Astrocyte (in vitro differentiated cells and primary cell): ENCODE measurements around the gene GRB10. TPM values are rescaled to one million over a fixed set of nuclear protein-coding genes. Genes with fewer than 3 reads are reported as not detected.

Source experiments
- DNase-seq: peaks from one replicate; pipeline ENCODE4 v3.0.0-alpha.2; 2010; ENCODE audit warnings: low read depth
- FAIRE-seq: peaks from 2 replicates; lab custom pipeline; 2011; peaks lifted over from hg19 to GRCh38; lab: Jason Lieb, UNC
- H2AFZ ChIP-seq: 2 replicates; pipeline ENCODE4 v1.6.0; 2012; ENCODE audit warnings: low read depth, low read length, inconsistent platforms
- H3K27ac ChIP-seq: 2 replicates; pipeline ENCODE4 v1.5.1; 2011; ENCODE audit warnings: low read depth, low read length, inconsistent platforms
- H3K27me3 ChIP-seq: 2 replicates; pipeline ENCODE4 v1.6.0; 2011; ENCODE audit warnings: low read length, inconsistent platforms; ENCODE audit not compliant: insufficient read depth
- H3K36me3 ChIP-seq: 2 replicates; pipeline ENCODE4 v1.5.1; 2011; ENCODE audit warnings: low read length, inconsistent platforms; ENCODE audit not compliant: insufficient read depth
- H3K4me1 ChIP-seq: 2 replicates; pipeline ENCODE4 v1.5.1; 2011; ENCODE audit warnings: low read length, inconsistent platforms; ENCODE audit not compliant: insufficient read depth
- H3K4me2 ChIP-seq: 2 replicates; pipeline ENCODE4 v1.6.0; 2012; ENCODE audit warnings: low read length, inconsistent platforms
- H3K4me3 ChIP-seq: 2 replicates; pipeline ENCODE4 v1.5.1; 2011; ENCODE audit warnings: low read depth, mild to moderate bottlenecking, low read length, inconsistent platforms; ENCODE audit not compliant: insufficient read depth
- H3K79me2 ChIP-seq: 2 replicates; pipeline ENCODE4 v1.6.0; 2012; ENCODE audit warnings: mild to moderate bottlenecking, low read length, inconsistent platforms; ENCODE audit not compliant: insufficient read depth
- H3K9ac ChIP-seq: 2 replicates; pipeline ENCODE4 v1.6.0; 2012; ENCODE audit warnings: mild to moderate bottlenecking, low read length, inconsistent platforms
- H3K9me3 ChIP-seq: 2 replicates; pipeline ENCODE4 v1.5.1; 2012; ENCODE audit warnings: low read depth, mild to moderate bottlenecking, low read length, inconsistent platforms; ENCODE audit not compliant: insufficient read depth
- H4K20me1 ChIP-seq: 2 replicates; pipeline ENCODE4 v1.6.0; 2012; ENCODE audit warnings: low read length, inconsistent platforms; ENCODE audit not compliant: insufficient read depth
- H3K27ac Mint-ChIP-seq: one replicate; pipeline ENCODE4 v1.8.0; 2021; ENCODE audit warnings: mild to moderate bottlenecking, mixed read lengths; ENCODE audit not compliant: unreplicated experiment
- H3K27me3 Mint-ChIP-seq: one replicate; pipeline ENCODE4 v1.8.0; 2021; ENCODE audit warnings: low read depth, mixed read lengths; ENCODE audit not compliant: unreplicated experiment
- H3K36me3 Mint-ChIP-seq: one replicate; pipeline ENCODE4 v1.8.0; 2021; ENCODE audit warnings: low read depth, mixed read lengths; ENCODE audit not compliant: unreplicated experiment
- H3K4me1 Mint-ChIP-seq: one replicate; pipeline ENCODE4 v1.8.0; 2021; ENCODE audit warnings: low read depth, mixed read lengths; ENCODE audit not compliant: unreplicated experiment
- H3K4me3 Mint-ChIP-seq: one replicate; pipeline ENCODE4 v1.8.0; 2021; ENCODE audit warnings: mild to moderate bottlenecking, moderate library complexity, mixed read lengths; ENCODE audit not compliant: unreplicated experiment
- H3K9me3 Mint-ChIP-seq: one replicate; pipeline ENCODE4 v1.8.0; 2021; ENCODE audit warnings: mild to moderate bottlenecking, mixed read lengths; ENCODE audit not compliant: unreplicated experiment
- CTCF ChIP-seq: IDR thresholded peaks from 2 replicates; pipeline ENCODE4 v1.5.1; 2011; ENCODE audit warnings: low read depth, mild to moderate bottlenecking, inconsistent platforms, low read length, moderate library complexity; ENCODE audit not compliant: insufficient read depth
- EZH2 ChIP-seq: IDR thresholded peaks from 2 replicates; pipeline ENCODE4 v1.6.1; 2012; ENCODE audit warnings: mild to moderate bottlenecking, low read length, inconsistent platforms; ENCODE audit not compliant: insufficient read depth
- total RNA-seq: library from RNA; stranded (reverse); gene quantifications from 2 replicates; pipeline ENCODE4 v1.2.1, GENCODE V29; 2021

GRB10 gene
- total RNA-seq, 1 donor from 2014 or later = 81.9 TPM

DNA sequence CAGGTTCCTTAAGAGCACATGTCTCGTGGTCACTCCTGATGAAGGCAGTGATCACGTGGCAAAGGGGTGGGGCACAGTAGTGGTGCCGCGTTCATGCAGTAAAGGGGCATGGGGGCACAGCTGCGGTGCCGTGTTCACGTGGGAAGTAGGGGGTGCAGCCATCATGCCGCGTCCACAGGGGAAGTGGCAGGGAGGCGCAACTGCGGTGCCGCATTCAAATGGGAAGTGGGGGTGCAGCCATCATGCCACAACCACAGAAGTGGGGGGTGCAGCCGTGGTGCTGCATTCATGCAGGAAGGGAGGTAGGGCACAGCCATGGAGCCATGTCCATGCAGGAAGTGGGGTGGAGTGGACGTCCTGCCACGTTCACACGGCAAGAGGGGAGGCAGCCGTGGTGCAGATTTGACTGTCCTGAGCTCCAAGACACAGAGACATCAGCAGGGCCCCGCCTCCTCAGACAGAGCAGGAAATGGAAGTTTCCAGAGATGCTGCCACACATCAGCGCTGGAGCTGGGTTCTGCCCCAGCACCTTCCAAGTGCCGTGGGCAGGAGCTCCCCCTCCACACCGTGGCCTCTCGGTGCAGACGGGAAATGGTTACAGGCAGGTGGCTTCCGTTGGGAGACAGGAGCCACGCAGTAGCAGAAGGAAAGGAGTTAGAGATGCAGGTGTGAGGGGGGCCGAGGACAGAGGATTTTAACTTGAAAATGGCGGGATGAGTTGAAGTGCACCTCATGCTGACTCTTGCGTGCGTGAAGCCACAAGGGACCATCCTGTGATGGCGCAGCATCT lies 122.5 kb downstream of the GRB10 start:
- Histone ChIP-seq H2AFZ (no peak overlapping the region), H3K79me2 (peaks cover 75% of the 10 kb centered on the region), H3K36me3 (peaks cover 33% of the 10 kb centered on the region), H3K4me1 (peaks cover 13% of the 10 kb centered on the region), H3K27ac (no peak overlapping the region), H3K9ac (no peak overlapping the region), H3K27me3 (no peaks in the 10 kb centered on the region), H3K4me3 (no peak overlapping the region), H3K9me3 (no peaks in the 10 kb centered on the region), H3K4me2 (no peak overlapping the region), H4K20me1 (peaks cover 100% of the 10 kb centered on the region)
- TF ChIP-seq EZH2 = no peak
- TF ChIP-seq CTCF = no peak
- Mint-ChIP-seq H3K4me3 (no peak overlapping the region), H3K4me1 (peaks cover 16% of the 10 kb centered on the region), H3K27me3 (no peaks in the 10 kb centered on the region), H3K36me3 (peaks cover 37% of the 10 kb centered on the region), H3K27ac (peak overlapping the region; percentile 6), H3K9me3 (no peaks in the 10 kb centered on the region)
- no peak for FAIRE-seq
- DNase-seq = no peak

GRCh38 chr7:50659329-50659965 lies 123.2 kb downstream of the GRB10 start:
- peaks cover 9% of the 10 kb centered on the region for H3K4me1 Mint-ChIP-seq
- Histone ChIP-seq H3K4me1 (peaks cover 6% of the 10 kb centered on the region), H4K20me1 (peaks cover 100% of the 10 kb centered on the region), H3K27me3 (no peaks in the 10 kb centered on the region), H3K79me2 (peaks cover 79% of the 10 kb centered on the region), H3K36me3 (peaks cover 33% of the 10 kb centered on the region), H3K4me3 (no peak overlapping the region), H3K9me3 (no peaks in the 10 kb centered on the region), H3K9ac (no peak overlapping the region), H3K4me2 (no peak overlapping the region), H3K27ac (no peak overlapping the region), H2AFZ (no peak overlapping the region)
- DNase-seq (no peak), FAIRE-seq (no peak)
- peaks cover 40% of the 10 kb centered on the region for H3K36me3 Mint-ChIP-seq
- peak overlapping the region; percentile 6 for H3K27ac Mint-ChIP-seq
- no peak overlapping the region for H3K4me3 Mint-ChIP-seq
- H3K9me3 Mint-ChIP-seq = no peaks in the 10 kb centered on the region
- no peaks in the 10 kb centered on the region for H3K27me3 Mint-ChIP-seq
- TF ChIP-seq EZH2 (no peak), CTCF (no peak)

GRCh38 chr7:50658696-50659095 lies 124.0 kb downstream of the GRB10 start:
- peaks cover 99% of the 10 kb centered on the region for H4K20me1 ChIP-seq
- no peak overlapping the region for H3K27ac Mint-ChIP-seq
- H3K4me2 ChIP-seq = no peak overlapping the region
- FAIRE-seq (no peak), DNase-seq (no peak)
- no peaks in the 10 kb centered on the region for H3K27me3 Mint-ChIP-seq
- H3K79me2 ChIP-seq = peaks cover 78% of the 10 kb centered on the region
- no peaks in the 10 kb centered on the region for H3K9me3 ChIP-seq
- H2AFZ ChIP-seq = no peak overlapping the region
- TF ChIP-seq CTCF = no peak
- no peak for TF ChIP-seq EZH2
- H3K36me3 Mint-ChIP-seq = peaks cover 40% of the 10 kb centered on the region
- H3K4me1 ChIP-seq = no peaks in the 10 kb centered on the region
- no peak overlapping the region for H3K27ac ChIP-seq
- H3K27me3 ChIP-seq = no peaks in the 10 kb centered on the region
- no peaks in the 10 kb centered on the region for H3K9me3 Mint-ChIP-seq
- no peak overlapping the region for H3K4me3 Mint-ChIP-seq
- H3K36me3 ChIP-seq = peaks cover 33% of the 10 kb centered on the region
- H3K9ac ChIP-seq = no peak overlapping the region
- peaks cover 8% of the 10 kb centered on the region for H3K4me1 Mint-ChIP-seq
- H3K4me3 ChIP-seq = no peak overlapping the region
